ENCODE data around the gene KCNMA1. TPM values are rescaled to one million over a fixed set of nuclear protein-coding genes. Genes with fewer than 3 reads are reported as not detected.

The KCNMA1 gene
- total and polyA plus RNA-seq, 3 donors from 2014 or later, result 13.6 to 36.1 (median 24.7) TPM

DNA sequence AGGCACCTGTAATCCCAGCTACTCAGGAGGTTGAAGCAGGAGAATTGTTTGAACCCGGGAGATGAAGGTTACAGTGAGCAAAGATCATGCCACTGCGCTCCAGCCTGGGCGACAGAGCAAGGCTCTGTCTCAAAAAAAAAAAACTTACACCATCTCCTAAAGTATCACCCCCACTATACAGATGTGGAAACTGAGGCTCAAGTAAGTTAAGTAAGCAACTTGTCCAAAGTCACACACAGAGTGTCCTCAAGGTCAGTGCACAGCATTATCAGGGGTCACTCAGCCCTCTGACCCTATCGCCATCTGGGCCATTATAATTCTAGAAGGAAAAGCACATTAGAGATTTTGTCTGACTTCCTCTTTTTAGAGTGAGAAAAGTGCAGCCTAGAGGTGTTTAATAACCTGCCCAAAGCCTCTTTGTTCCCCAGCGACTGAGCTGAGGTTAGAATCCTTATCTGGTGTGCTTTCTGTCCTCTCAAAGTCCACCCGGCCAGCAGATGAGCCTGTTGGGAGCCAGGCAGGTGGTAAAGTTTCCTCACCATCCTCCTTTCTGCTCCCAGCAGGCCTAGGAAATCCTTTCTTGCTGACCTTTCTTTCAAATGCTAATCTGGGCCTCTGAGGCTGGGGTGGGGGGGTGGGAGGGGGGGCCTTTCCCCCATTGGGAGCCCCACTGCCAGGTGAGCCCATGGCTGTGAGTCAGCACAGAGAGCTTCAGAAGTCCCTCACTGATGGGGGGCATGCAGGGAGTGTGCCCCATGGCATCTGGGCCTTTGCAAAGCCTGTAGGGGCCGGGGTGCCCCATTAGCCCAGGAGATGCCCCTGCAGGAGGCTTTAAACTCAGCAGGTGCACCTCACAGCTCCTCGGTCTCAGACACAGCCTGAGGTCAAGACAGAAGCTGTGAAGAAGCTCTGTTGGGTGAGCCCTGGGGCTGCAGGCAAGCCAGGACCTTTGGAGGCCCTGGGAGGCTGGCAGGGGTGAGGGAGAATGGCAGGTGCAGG is 12.0 kb upstream of the KCNMA1 start:
- no peaks in the 10 kb centered on the region for H3K9me3 ChIP-seq
- no peaks in the 10 kb centered on the region for H3K4me1 ChIP-seq
- 71 to 79% methylated on average over 7 to 8 of the region's 8 CpGs for WGBS, 2 donors
- no peak overlapping the region for H3K4me3 ChIP-seq
- DNase-seq, result no peak
- H3K27me3 ChIP-seq, result no peaks in the 10 kb centered on the region
- intact Hi-C loops (cut with DNase I; ENCODE audit: low total_unique reads), result no loop called here
- H3K36me3 ChIP-seq (ENCODE audit: low read depth, missing control alignments), result no peaks in the 10 kb centered on the region
- no peak for TF ChIP-seq POLR2A (IDR thresholded peaks at IDR 0.05)
- TF ChIP-seq CTCF (IDR thresholded peaks at IDR 0.05), result no peak
- H3K27ac ChIP-seq, result no peak overlapping the region

- Histone ChIP-seq H3K4me3 (no peak overlapping the region), H3K9me3 (no peaks in the 10 kb centered on the region), H3K27me3 (no peaks in the 10 kb centered on the region), H3K27ac (no peak overlapping the region), H3K4me1 (no peaks in the 10 kb centered on the region), H3K36me3 (ENCODE audit: low read depth, missing control alignments) (no peaks in the 10 kb centered on the region)
- 90 to 94% methylated on average over 1 of the region's 1 CpG for WGBS, 2 donors
- no peak for DNase-seq
- intact Hi-C loops (cut with DNase I; ENCODE audit: low total_unique reads), result no loop called here
- TF ChIP-seq CTCF (IDR thresholded peaks at IDR 0.05), result no peak
- no peak for TF ChIP-seq POLR2A (IDR thresholded peaks at IDR 0.05)
Observed at GRCh38 chr10:77648472-77648871, 10.9 kb upstream of the KCNMA1 start.

DNA sequence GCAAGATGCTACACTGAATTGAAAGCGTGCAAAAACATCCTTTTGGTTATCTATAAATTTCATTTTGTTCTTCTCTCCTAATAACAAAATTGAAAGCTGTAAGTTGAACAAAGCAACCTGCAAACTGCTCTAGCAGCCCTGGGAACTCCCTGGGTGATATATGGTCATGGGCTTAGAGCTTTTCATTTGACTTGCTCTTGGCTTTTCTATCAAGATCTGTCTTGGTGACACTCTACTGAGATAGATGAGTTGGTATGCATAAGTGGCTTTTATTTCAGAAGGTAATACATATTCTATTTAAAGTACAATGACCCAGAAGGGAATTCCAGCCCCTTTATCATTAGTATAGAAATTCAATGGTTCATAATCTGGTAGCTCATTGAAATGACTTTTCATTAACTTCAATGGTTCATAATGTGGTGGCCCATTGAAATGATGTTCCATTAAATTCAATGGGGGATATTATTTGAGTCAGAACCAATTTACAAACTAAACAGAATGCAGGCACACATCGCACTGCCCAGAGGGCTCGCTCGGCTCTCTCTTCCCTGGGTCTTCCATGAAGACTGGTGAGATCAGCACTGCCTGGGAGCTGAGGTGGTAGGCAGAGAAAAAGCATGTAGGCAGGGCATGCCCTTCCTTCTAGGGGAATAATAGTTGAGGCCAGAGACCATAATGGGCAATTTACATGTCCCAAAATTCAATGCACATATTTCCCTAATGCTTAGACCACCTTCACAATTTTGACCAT is 10.1 kb upstream of the KCNMA1 start:
- Histone ChIP-seq H3K4me1 (no peaks in the 10 kb centered on the region), H3K36me3 (ENCODE audit: low read depth, missing control alignments) (no peaks in the 10 kb centered on the region), H3K27ac (no peak overlapping the region), H3K4me3 (no peak overlapping the region), H3K9me3 (no peaks in the 10 kb centered on the region), H3K27me3 (no peaks in the 10 kb centered on the region)
- TF ChIP-seq CTCF (IDR thresholded peaks at IDR 0.05), result no peak
- no peak for TF ChIP-seq POLR2A (IDR thresholded peaks at IDR 0.05)
- DNase-seq, result no peak
- WGBS, 2 donors, result 92 to 97% methylated on average over 4 of the region's 4 CpGs
- intact Hi-C loops (cut with DNase I; ENCODE audit: low total_unique reads), result no loop called here

GRCh38 chr10:77644557-77645243 is 7.1 kb upstream of the KCNMA1 start:
- Histone ChIP-seq H3K27ac (no peak overlapping the region), H3K27me3 (no peaks in the 10 kb centered on the region), H3K4me1 (no peaks in the 10 kb centered on the region), H3K36me3 (ENCODE audit: low read depth, missing control alignments) (no peaks in the 10 kb centered on the region), H3K9me3 (no peaks in the 10 kb centered on the region), H3K4me3 (no peak overlapping the region)
- DNase-seq, result no peak
- intact Hi-C loops (cut with DNase I; ENCODE audit: low total_unique reads), result no loop called here
- TF ChIP-seq CTCF (IDR thresholded peaks at IDR 0.05) (no peak), POLR2A (IDR thresholded peaks at IDR 0.05) (no peak)
- 92 to 96% methylated on average over 4 of the region's 4 CpGs for WGBS, 2 donors
